D721Med (cell line): ENCODE results near the gene GALNT4.

ENCODE experiments used
- DNase-seq: peaks from one replicate; pipeline ENCODE4 v3.0.0; 2011; ENCODE audit warnings: low spot score; ENCODE audit not compliant: insufficient read length
- FAIRE-seq: peaks from 2 replicates; lab custom pipeline; 2011; peaks lifted over from hg19 to GRCh38; lab: Jason Lieb, UNC
- TF ChIP-seq, protein P1 (sequence below): IDR thresholded peaks from 2 replicates; pipeline ENCODE4 v1.5.1; 2012; ENCODE audit warnings: mild to moderate bottlenecking, control low read depth; ENCODE audit not compliant: insufficient read depth; ENCODE audit errors: missing control alignments

GALNT4 gene

DNA sequence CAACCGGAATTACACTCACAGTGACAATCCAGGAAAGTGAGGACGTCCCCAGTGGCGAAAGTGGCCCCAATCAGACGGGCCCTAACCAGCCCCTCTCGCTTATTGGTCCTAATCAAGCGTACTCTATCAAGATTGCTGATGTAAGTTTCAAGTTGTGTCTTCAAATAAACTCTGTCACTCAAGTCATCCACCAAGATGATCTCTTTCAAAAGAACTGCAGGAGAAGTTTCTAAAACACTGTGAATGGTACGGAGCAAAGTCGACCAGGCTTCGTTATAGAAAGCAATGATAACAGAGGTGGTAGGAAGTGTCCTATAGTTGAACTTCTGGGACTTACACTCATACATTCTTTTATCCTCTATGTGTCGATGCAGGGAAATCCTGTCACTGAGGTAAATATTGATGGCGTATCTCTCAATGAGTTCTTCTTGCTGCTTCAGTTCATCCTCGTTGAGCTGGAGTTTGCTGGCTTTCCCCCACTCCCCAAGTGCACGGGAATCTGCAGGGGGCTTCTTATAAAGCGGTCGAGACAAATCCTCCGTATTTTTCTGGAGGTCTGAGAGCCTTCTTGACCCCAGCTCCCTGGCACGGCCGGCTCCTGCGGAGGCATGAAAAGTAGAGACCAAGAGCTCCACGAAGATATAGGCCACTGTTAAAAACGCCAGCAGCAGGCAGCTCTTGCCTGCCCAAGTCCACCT, 604 bp downstream of the GALNT4 start:
- TF ChIP-seq, protein P1, sequence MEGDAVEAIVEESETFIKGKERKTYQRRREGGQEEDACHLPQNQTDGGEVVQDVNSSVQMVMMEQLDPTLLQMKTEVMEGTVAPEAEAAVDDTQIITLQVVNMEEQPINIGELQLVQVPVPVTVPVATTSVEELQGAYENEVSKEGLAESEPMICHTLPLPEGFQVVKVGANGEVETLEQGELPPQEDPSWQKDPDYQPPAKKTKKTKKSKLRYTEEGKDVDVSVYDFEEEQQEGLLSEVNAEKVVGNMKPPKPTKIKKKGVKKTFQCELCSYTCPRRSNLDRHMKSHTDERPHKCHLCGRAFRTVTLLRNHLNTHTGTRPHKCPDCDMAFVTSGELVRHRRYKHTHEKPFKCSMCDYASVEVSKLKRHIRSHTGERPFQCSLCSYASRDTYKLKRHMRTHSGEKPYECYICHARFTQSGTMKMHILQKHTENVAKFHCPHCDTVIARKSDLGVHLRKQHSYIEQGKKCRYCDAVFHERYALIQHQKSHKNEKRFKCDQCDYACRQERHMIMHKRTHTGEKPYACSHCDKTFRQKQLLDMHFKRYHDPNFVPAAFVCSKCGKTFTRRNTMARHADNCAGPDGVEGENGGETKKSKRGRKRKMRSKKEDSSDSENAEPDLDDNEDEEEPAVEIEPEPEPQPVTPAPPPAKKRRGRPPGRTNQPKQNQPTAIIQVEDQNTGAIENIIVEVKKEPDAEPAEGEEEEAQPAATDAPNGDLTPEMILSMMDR: no peak
- DNase-seq (no peak), FAIRE-seq (no peak)

DNA sequence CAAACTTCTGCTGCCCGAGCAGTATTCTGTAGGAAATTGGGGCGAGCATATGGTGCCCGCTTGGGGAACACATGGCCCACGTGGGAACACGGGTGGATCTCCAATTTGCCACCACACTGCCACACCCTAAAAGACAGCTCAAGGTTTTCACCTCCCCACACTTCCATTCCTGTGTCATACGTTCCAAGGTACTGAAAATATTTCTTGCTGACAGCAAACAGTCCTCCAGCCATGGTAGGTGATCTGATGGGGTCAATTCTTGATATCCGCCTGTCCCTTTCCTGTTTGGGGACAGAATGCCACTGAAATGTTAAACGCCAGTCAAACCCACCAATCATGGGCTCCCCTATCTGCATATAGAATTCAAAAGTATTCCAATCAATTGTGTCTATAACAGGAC, 1.2 kb downstream of the GALNT4 start:
- DNase-seq (no peak), FAIRE-seq (no peak)
- TF ChIP-seq, protein P1: no peak

DNA sequence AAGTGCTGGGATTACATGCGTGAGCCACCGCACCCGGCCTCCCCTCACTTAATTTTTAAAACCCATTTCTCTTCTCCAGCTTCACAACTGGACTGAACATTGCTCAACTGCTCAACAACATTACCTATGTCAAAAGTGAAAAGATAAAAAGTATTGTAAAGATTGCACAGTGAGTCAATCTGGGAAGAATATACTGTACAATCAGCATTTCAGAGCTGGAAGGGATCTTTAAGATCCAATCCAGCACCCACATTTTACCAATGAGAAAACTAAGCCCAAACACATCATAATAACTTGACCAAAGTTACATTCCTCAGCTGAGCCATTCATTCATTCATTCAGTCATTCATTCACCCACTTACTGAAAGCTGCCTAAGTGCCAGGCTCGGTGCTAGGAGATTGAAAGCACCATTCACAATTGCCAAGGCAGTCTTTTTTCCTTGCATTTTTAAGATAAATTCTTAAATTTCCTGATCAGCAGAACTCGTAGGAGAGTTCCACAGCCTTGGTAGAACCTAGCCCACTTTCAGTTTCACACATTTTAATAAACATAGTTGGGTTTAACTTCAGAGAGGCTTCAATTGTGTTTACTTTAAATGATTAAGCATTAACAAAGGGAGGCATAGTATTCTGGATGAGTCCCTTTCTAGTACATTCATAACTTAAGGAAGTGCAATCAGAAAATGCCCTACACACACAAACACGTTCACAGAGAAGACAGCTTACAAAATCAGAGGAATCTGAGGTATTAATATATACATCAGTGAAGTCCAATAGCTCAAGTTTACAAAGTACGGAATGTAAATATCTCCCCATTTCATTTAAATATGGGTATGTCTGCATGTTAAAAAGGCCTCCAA, 3.0 kb downstream of the GALNT4 start:
- TF ChIP-seq, protein P1: no peak
- FAIRE-seq (no peak), DNase-seq (no peak)

DNA sequence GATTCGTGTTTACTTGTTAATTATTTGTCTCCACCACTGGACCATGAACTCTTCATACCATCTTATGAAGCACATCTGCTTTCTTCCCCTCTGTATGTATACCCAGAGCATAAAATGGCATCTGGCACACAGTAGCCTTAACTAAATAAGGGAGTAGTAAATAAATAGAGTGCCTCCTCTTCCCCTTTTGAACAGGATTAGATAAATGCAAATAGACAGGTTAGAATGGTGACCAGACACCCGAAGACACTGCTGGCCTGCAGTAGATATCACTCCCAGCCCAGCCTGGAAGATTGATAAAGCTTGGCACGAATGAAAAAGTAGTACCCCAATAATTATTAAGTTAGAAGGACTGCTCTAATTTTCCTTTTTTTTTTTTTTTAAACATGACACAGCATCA, 6.9 kb downstream of the GALNT4 start:
- DNase-seq: no peak
- TF ChIP-seq, protein P1: no peak

DNA sequence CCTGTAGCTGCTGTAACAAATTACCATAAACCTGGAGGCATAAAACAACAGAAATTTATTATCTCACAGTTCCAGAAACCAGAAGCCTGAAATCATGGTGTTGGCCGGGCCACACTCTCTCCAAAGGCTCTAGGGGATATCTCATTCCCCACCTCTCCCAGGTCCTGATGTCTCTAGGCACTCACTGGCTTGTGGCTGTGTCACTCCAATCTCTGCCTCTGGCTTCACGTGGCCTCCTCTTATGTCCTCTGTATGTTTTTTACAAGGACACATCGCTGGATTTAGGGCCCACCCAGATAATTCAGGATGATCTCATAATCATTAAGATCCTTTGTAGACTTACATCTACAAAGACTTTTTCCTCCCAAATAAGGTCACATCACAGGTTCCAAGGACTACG, 8.0 kb downstream of the GALNT4 start:
- FAIRE-seq (no peak), DNase-seq (no peak)
- TF ChIP-seq, protein P1: no peak

More for the DNA sequence above, 6.9 kb downstream of the GALNT4 start:
- no peak for FAIRE-seq

DNA sequence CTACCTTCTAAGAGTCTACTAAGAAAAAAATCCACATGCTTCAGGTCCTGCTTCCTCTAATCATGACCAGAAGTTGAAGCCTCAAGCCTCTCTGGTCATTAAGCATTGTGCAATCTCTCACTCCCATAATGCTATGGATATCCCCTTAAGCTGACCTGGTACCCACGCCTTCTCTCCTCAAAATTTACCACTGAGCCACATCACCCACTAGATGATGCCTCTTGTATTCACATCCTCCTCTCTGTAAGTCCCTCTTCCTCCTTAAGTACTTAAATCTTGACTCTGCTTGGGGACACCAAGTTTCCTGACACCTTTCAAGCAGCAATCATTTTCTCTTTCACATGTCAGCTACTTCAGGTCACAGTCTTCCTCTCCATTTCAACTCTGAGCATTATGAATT, 9.8 kb downstream of the GALNT4 start:
- TF ChIP-seq, protein P1: no peak
- DNase-seq (no peak), FAIRE-seq (no peak)
